ENCODE results near the gene ZNF804B. TPM values are rescaled to one million over a fixed set of nuclear protein-coding genes. Genes with fewer than 3 reads are reported as not detected.

ZNF804B gene
- total RNA-seq, 1 donor from 2014 or later = not detected

GRCh38 chr7:88772776-88773175, 13.3 kb downstream of the ZNF804B start:
- Histone ChIP-seq H3K27ac (no peak overlapping the region), H3K36me3 (no peaks in the 10 kb centered on the region), H3K4me1 (no peaks in the 10 kb centered on the region), H3K27me3 (ENCODE audit: low read depth) (no peaks in the 10 kb centered on the region), H3K9me3 (no peaks in the 10 kb centered on the region), H3K4me3 (no peak overlapping the region)
- intact Hi-C loops (cut with DNase I) = no loop called here
- TF ChIP-seq CTCF (IDR thresholded peaks at IDR 0.05) = no peak
- ATAC-seq = no peak
- no peak for DNase-seq

- Histone ChIP-seq H3K9me3 (no peaks in the 10 kb centered on the region), H3K4me1 (no peaks in the 10 kb centered on the region), H3K36me3 (no peaks in the 10 kb centered on the region), H3K4me3 (no peak overlapping the region), H3K27me3 (ENCODE audit: low read depth) (no peaks in the 10 kb centered on the region), H3K27ac (no peak overlapping the region)
- no peak for TF ChIP-seq CTCF (IDR thresholded peaks at IDR 0.05)
- intact Hi-C loops (cut with DNase I) = no loop called here
- no peak for ATAC-seq
- no peak for DNase-seq
These were observed 16.3 kb downstream of the ZNF804B start for GRCh38 chr7:88775838-88776237.

- Histone ChIP-seq H3K36me3 (no peaks in the 10 kb centered on the region), H3K4me3 (no peak overlapping the region), H3K27ac (no peak overlapping the region), H3K27me3 (ENCODE audit: low read depth) (no peaks in the 10 kb centered on the region), H3K9me3 (no peaks in the 10 kb centered on the region), H3K4me1 (no peaks in the 10 kb centered on the region)
- ATAC-seq = no peak
- no peak for DNase-seq
- no peak for TF ChIP-seq CTCF (IDR thresholded peaks at IDR 0.05)
- intact Hi-C loops (cut with DNase I) = no loop called here
These were observed 28.3 kb downstream of the ZNF804B start for GRCh38 chr7:88787777-88788176.

- DNase-seq = no peak
- Histone ChIP-seq H3K4me3 (no peak overlapping the region), H3K36me3 (no peaks in the 10 kb centered on the region), H3K4me1 (no peaks in the 10 kb centered on the region), H3K27ac (no peak overlapping the region), H3K9me3 (no peaks in the 10 kb centered on the region), H3K27me3 (ENCODE audit: low read depth) (no peaks in the 10 kb centered on the region)
- intact Hi-C loops (cut with DNase I) = no loop called here
- peak; percentile 48 for TF ChIP-seq CTCF (IDR thresholded peaks at IDR 0.05)
- ATAC-seq = no peak
These were observed 30.1 kb downstream of the ZNF804B start for GRCh38 chr7:88789480-88790064.

- Histone ChIP-seq H3K4me1 (no peaks in the 10 kb centered on the region), H3K36me3 (no peaks in the 10 kb centered on the region), H3K27ac (no peak overlapping the region), H3K4me3 (no peak overlapping the region), H3K9me3 (no peaks in the 10 kb centered on the region), H3K27me3 (ENCODE audit: low read depth) (no peaks in the 10 kb centered on the region)
- no peak for ATAC-seq
- TF ChIP-seq CTCF (IDR thresholded peaks at IDR 0.05) = no peak
- intact Hi-C loops (cut with DNase I) = no loop called here
- no peak for DNase-seq
These were observed 32.4 kb downstream of the ZNF804B start for GRCh38 chr7:88791891-88792290.

- no peak for TF ChIP-seq CTCF (IDR thresholded peaks at IDR 0.05)
- Histone ChIP-seq H3K27ac (no peak overlapping the region), H3K27me3 (ENCODE audit: low read depth) (no peaks in the 10 kb centered on the region), H3K36me3 (no peaks in the 10 kb centered on the region), H3K9me3 (no peaks in the 10 kb centered on the region), H3K4me1 (no peaks in the 10 kb centered on the region), H3K4me3 (no peak overlapping the region)
- ATAC-seq (no peak), DNase-seq (no peak)
- intact Hi-C loops (cut with DNase I) = no loop called here
These were observed 32.9 kb downstream of the ZNF804B start for GRCh38 chr7:88792361-88792760.
